Lower leg skin (tissue), 4 donors: Measurements from ENCODE around the gene ATP5PD. TPM values are rescaled to one million over a fixed set of nuclear protein-coding genes. Genes with fewer than 3 reads are reported as not detected.

Experiments
- DNase-seq, 2 donors: peaks; one replicate each; pipeline ENCODE4 v3.0.0-alpha.2; 2019; ENCODE audit warnings: low spot score in 2 of 2
- H3K4me3 ChIP-seq: fragments of 200-600 bp; sonication (generic); 2 replicates; pipeline ENCODE4 v1.5.1; 2017; ENCODE audit warnings: mild to moderate bottlenecking, low read depth; ENCODE audit not compliant: poor library complexity, severe bottlenecking
- CTCF ChIP-seq, 3 donors: fragments of 450-650 bp; IDR thresholded peaks; one replicate each; pipeline ENCODE4 v1.5.1; 2016; ENCODE audit warnings: antibody characterized with exemption in 3 of 3, mild to moderate bottlenecking in 3 of 3, moderate library complexity in 2 of 3
- POLR2A ChIP-seq, 2 donors: fragments of 450-650 bp; IDR thresholded peaks; one replicate each; pipeline ENCODE4 v1.6.1; 2016 to 2017; ENCODE audit warnings: antibody characterized with exemption in 2 of 2, mild to moderate bottlenecking in 1 of 2, moderate library complexity in 1 of 2
- WGBS, 2 donors: methylation state at CpG; one replicate each; pipeline ENCODE4 v1.1.5; 2018; 5-methylcytosine and 5-hydroxymethylcytosine counted together
- intact Hi-C: fragments of 100-400 bp; cut with DNase I; formaldehyde crosslinking; loops from one replicate; pipeline ENCODE4 v1.15.0; 2023; ENCODE audit warnings: low total_unique reads
- total RNA-seq, 4 donors: library from RNA; depleted of rRNA; stranded (reverse); fragments of >200 nt; gene quantifications; one replicate each; pipeline ENCODE4 v1.1.0, GENCODE V29; 2016

The ATP5PD gene
- total RNA-seq, 4 donors from 2014 or later, result 212 to 298 (median 249) TPM

- DNase-seq, result no peak
- intact Hi-C loops, result no loop called here
- 68% methylated on average over 5 of the region's 5 CpGs for WGBS, 2 donors
- no peak overlapping the region for H3K4me3 ChIP-seq
- TF ChIP-seq POLR2A (IDR thresholded peaks at IDR 0.05), result no peak
- TF ChIP-seq CTCF (IDR thresholded peaks at IDR 0.05), result no peak
Observed at GRCh38 chr17:74995847-74996246, 50.9 kb downstream of the ATP5PD start.

- TF ChIP-seq CTCF (IDR thresholded peaks at IDR 0.05) (no peak), POLR2A (IDR thresholded peaks at IDR 0.05) (no peak)
- 78 to 82% methylated on average over 7 of the region's 7 CpGs for WGBS, 2 donors
Observed at GRCh38 chr17:74994440-74994839, 52.3 kb downstream of the ATP5PD start.

DNA sequence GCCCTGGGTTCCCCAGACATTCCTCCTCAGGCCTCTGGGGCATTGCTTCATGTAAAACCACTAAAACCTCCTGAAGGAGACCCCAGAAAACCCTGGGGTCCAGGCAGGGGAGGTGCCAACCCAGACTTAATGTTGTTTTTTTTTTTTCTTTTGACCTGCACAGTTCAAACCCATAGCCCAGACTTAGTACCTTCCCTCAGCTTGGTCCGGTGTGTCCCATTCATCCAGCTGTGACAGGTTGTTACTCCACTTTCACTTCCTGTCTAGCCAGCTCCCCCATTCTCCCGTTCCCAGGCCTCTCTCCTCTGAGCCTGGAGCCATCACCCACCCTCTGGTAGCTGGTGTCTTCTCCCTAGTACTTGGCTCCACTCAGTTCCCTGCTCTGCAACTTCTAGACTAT lies 54.5 kb downstream of the ATP5PD start:
- TF ChIP-seq POLR2A (IDR thresholded peaks at IDR 0.05) (no peak), CTCF (IDR thresholded peaks at IDR 0.05) (no peak)
- intact Hi-C loops, result no loop called here
- no peak for DNase-seq
- WGBS, 2 donors, result 41 to 50% methylated on average over 2 of the region's 2 CpGs
- H3K4me3 ChIP-seq, result no peak overlapping the region

More at GRCh38 chr17:74994440-74994839, 52.3 kb downstream of the ATP5PD start:
- intact Hi-C loops, result no loop called here
- DNase-seq, result no peak
- H3K4me3 ChIP-seq, result no peak overlapping the region

DNA sequence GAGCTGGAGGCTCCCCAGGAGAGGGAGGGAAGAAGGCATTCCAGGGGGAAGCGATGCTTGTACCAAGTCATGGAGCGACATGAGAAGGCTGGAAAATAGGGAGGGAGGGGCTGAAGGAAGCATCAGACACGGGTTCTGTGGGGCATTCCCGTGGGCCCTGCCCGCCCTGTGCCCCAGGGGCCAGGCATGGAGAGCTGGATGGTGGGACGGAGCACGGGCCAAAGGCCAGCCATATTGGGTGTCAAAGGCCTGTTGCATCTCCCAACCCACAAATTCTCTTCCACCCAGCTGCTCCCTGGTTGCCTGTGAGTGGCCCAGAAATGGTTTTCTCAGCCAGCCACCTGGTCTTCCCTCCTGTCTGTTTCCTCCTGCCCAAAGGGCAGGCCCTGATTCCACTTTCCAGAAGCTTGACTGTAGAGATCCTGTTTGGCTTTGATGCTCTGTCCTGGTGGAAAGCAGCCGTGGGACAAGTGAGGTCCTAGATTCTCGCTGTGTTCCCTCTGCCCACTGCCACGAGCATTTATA lies 56.1 kb downstream of the ATP5PD start:
- TF ChIP-seq POLR2A (IDR thresholded peaks at IDR 0.05) (no peak), CTCF (IDR thresholded peaks at IDR 0.05) (no peak)
- 75 to 86% methylated on average over 10 of the region's 10 CpGs for WGBS, 2 donors

More for the DNA sequence above, 56.1 kb downstream of the ATP5PD start:
- DNase-seq, result no peak
- intact Hi-C loops, result no loop called here
- no peak overlapping the region for H3K4me3 ChIP-seq

Other genes with a start within 250 kb of the ATP5PD start
- gene GRIN2C, start 187.1 kb downstream of the ATP5PD start, total RNA-seq, result under 1 TPM in 2 of 4 donors, not detected in 2; 0.49 to 0.55 TPM
- gene FDXR, start 174.0 kb downstream of the ATP5PD start, total RNA-seq, result 10 to 100 TPM; 21.9 to 28.0 (median 24.6) TPM
- gene FADS6, start 153.3 kb downstream of the ATP5PD start, total RNA-seq, result 10 to 100 TPM in 1 of 4 donors, 1 to 10 TPM in 3; 4.9 to 19.9 (median 6.8) TPM
- 1 to 10 TPM in 3 of 4 donors, under 1 TPM in 1; 0.67 to 2.6 (median 2.1) TPM for gene USH1G, start 123.7 kb downstream of the ATP5PD start, total RNA-seq
- gene OTOP2, start 122.7 kb downstream of the ATP5PD start, total RNA-seq, result not detected
- 1 to 10 TPM in 2 of 4 donors, under 1 TPM in 1, not detected in 1; 0.64 to 2.3 (median 1.1) TPM for gene OTOP3, start 111.1 kb downstream of the ATP5PD start, total RNA-seq
- 10 to 100 TPM in 1 of 4 donors, 1 to 10 TPM in 3; 2.9 to 11.6 (median 6.2) TPM for gene HID1, start 74.2 kb downstream of the ATP5PD start, total RNA-seq
- gene CDR2L, start 59.3 kb downstream of the ATP5PD start, total RNA-seq, result 1 to 10 TPM; 4.5 to 9.8 (median 5.3) TPM
- 10 to 100 TPM; 48.6 to 76.4 (median 58.8) TPM for gene MRPL58, start 34.3 kb downstream of the ATP5PD start, total RNA-seq
- 10 to 100 TPM; 22.5 to 38.3 (median 28.6) TPM for gene KCTD2, start 256 bp upstream of the ATP5PD start, total RNA-seq
- 100 to 1,000 TPM in 1 of 4 donors, 10 to 100 TPM in 3; 41.1 to 101 (median 62.6) TPM for gene SLC16A5, start 41.0 kb upstream of the ATP5PD start, total RNA-seq
- 10 to 100 TPM; 10.6 to 14.7 (median 11.9) TPM for gene ARMC7, start 63.0 kb upstream of the ATP5PD start, total RNA-seq
- gene NT5C, start 84.8 kb upstream of the ATP5PD start, total RNA-seq, result 100 to 1,000 TPM in 3 of 4 donors, 10 to 100 TPM in 1; 62.5 to 107 (median 105) TPM
- gene JPT1, start 107.5 kb upstream of the ATP5PD start, total RNA-seq, result 10 to 100 TPM; 30.2 to 56.4 (median 37.1) TPM
- 10 to 100 TPM; 59.8 to 75.6 (median 68.2) TPM for gene SUMO2, start 136.0 kb upstream of the ATP5PD start, total RNA-seq
- 10 to 100 TPM; 32.1 to 46.2 (median 35.1) TPM for gene NUP85, start 158.7 kb upstream of the ATP5PD start, total RNA-seq
- 10 to 100 TPM; 27.5 to 43.1 (median 29.9) TPM for gene GGA3, start 214.6 kb upstream of the ATP5PD start, total RNA-seq
- 10 to 100 TPM; 20.7 to 36.0 (median 31.4) TPM for gene MRPS7, start 214.9 kb upstream of the ATP5PD start, total RNA-seq
- gene MIF4GD, start 224.3 kb upstream of the ATP5PD start, total RNA-seq, result 10 to 100 TPM; 22.6 to 41.8 (median 32.6) TPM
- 1 to 10 TPM; 4.0 to 7.1 (median 5.9) TPM for gene SLC25A19, start 242.5 kb upstream of the ATP5PD start, total RNA-seq